CD4-positive, alpha-beta T cell treated with Interleukin-15 for 4 hours (primary cell): Measurements from ENCODE around the gene DSCAML1.

Experiments used
- DNase-seq: peaks from one replicate; pipeline ENCODE4 v3.0.0-alpha.2; 2020; ENCODE audit warnings: low spot score

DSCAML1 gene

DNA sequence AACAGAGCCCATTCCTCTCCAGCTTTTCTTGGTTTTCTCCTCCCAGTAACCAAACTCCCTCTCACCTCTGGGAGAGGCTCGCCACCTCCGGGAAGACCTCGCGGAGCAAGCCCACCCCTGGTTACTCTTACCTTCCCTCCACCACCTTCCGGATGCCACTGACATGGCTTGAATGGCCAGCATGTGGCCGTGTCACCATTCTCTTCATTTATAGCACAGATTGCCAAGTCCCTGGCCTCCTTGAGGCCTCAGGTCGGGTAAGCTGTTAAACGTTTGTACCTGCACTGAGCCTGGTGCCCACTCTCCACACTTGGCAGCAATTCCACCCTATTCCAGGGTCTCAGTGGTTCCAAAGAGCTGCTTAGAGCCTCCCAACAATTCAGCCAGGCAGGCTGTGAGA lies 35.5 kb upstream of the DSCAML1 start:
- DNase-seq, result no peak

DNA sequence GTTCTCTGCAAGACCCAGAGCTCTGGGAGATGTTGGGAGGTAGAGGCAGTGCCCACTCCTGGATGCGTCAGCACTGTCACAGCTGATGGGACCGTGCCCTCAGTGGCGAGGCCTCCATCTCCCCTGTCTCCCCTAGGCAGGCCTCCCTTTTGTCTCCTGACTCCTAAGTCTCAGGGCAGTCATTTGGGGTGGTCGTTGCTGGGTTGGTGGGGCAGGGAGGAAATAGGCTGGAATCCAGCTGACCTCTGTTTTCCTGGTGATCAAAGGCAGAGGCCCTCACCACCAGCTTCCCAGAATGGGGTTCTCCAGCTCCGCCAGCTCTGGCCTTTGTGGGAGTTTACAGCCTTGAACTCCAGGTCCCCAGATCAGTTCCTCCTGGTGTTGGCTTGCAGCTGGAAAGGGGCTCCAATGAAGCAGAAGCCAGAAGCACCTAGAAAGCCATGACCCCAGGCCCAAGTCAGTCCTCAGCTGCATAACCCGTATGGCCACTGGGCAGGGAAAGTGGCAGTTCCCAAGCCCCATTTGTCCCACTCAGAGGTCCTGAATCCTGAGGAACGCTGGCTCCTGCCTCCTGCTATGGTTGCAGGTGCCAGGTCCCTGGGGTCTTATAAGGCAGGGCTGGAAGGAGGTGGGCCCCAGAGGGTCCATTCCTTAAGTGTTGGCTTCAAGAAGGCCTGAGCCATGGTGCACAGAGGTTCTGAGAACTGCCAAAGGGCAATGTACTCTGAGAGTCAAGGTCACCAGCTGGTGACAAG lies 34.8 kb upstream of the DSCAML1 start:
- no peak for DNase-seq

DNA sequence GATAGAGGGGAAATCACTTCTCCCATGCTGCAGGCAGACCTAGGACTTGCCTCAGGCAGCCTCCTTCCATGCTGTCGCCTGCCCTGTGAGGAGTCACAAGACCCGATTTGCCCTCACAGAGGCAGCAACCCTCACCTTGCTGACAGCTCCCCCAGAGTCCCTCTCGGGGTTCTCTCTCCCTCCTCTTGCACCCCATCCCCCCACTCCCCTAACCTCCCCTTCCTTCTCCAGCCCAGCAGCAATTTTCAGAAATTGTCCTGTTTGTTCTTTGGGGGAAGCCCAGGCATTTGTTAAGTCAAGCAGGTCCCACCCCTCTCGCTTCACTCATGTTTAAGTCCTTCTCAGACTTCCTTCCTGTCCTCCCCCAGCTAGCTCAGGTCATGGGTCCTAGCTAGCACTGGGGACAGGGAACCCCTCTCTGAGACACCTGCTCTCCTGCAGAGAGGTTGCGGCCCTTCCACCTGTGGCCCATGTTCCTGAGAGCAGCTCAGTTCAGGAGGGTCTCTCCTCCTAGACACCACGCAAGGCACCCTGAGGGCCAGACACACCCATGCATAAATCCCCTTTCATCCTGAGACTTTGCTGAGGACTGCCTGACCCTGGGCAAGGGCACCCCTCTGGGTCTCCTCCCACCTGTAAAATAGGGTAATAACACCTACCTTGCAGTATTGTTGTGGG lies 33.8 kb upstream of the DSCAML1 start:
- no peak for DNase-seq

DNA sequence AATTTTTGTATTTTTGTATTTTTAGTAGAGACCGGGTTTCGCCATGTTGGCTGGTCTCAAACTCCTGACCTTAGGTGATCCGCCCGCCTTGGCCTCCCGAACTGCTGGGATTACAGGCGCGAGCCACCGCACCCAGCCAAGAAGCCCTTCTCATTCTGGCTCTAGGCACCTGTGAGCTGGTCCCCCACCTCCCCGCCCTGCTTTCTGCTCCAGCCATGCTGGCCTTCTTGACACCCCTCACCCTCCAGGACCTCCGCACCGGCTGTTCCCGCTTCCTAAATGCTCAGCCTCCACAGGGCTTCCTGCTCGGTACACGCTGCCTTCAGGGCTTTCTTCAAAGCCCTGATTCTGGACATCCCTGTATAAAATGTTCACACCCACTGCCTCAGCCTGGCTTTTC lies 33.1 kb upstream of the DSCAML1 start:
- no peak for DNase-seq

DNA sequence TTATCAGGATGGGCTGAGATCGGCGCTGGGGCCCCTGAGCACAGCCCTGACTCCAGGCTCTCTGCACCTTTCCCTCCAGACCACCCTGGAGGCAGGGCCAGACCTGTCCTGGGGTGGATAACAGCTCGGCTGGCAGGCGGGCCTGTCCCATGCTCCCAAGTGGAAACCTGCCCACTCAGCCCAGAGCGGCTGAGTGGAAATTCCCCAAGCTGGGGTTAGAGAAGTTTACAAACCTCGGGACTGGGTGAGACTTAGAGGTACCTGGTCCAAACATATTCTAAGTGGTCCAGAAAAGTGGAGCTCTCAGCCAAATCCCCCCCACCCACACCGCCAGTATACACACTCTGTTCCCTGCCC lies 32.3 kb upstream of the DSCAML1 start:
- no peak for DNase-seq

DNA sequence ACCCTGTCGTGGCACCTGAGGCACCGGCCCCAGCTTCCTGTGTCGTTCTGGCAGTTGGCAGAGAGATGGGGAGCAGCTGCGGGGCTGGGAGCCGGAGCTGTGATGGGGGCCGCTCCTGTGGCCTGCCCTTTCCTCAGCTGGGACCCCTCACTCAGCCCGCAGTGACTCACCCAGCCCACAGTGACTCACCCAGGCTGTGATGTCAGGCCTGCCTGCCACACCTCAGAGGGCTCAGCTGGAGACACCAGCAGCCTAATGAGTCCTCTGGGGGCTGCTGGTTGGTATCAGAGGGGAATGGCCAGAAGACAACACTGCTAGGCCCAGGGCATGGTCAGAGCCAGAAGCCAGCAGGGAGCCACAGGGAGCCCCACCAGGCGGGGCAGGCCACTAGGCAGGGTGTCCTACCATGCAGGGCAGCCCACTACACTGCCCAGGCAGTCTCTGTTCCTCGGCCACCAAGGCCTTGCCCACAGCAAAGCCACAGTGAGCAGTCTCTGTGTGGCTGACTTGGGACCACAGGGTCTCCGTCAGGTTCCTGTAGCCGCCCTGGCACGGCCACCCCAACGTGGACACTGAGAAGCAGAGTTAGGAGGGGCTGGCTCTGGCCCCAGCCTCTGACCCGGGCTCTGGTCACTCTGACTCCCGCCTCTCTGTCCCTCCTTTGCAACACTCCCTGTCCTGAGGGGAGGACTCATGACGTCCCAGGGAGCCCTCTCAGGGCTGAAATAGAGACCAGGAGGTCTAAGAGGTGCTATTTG lies 31.8 kb upstream of the DSCAML1 start:
- DNase-seq, result peak; percentile 91

DNA sequence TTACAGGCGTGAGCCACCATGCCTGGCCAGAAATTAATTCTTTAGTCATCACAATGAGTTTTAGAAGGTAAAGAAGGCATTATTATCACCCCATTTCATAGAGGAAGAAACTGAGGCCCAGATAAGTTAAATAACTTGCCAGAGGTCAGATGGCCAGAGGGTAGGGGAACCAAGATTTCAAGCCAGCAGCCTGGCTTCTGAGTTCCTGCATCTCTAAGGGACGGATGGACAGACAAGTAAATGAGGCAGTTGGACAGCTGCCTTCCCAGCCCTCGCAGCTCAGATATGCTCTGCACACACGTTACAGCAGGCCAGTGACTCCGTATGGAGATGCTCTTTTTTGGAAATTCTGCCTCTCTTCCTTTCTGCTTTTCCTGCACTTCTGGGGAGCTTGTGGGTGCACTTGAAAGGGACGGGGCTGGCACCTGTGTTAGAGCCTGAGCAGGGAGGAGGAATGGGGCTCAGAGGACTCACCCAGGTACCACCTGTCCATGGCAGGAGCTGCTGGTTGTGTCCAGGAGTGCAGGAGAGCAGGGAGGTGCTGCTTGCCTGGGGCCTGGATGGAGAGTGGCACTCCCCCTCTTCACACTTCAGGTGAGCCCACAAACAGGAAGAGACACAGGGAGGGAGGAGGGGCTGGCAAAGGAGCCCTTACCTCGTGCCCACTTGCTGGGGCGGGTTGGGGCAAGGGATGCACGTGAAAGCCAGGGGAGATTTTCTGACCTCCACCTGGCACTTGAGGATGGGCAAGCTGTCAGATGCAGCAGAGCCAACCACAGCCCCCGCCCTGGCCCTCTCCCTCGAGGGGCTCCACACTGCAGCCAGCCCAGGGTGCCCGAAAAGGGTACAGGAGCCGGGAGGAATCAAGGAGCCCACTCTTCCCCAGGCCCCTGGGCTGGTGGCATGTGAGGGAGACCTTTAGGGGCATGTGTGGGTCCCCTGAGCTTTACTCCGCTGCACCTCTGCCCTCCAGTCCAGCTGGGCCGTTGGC lies 30.8 kb upstream of the DSCAML1 start:
- peak; percentile 35 for DNase-seq

DNA sequence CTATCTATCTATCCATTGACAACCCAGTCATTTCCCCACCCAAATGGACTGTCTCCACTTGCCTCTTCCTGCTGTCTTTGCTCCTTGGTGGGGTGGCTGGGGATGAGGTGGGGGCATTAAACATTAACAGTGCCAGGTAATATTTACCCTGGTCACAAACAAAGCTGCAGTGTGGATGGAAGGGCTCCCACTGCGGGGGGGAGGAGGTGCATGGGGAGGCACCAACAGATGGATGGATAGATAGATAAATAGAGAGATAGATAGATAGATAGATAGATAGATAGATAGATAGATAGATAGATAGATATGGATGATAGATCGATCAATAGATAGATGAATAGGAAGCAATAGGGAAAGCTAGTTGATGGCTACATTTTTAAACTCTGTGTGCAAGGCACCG lies 29.8 kb upstream of the DSCAML1 start:
- no peak for DNase-seq

DNA sequence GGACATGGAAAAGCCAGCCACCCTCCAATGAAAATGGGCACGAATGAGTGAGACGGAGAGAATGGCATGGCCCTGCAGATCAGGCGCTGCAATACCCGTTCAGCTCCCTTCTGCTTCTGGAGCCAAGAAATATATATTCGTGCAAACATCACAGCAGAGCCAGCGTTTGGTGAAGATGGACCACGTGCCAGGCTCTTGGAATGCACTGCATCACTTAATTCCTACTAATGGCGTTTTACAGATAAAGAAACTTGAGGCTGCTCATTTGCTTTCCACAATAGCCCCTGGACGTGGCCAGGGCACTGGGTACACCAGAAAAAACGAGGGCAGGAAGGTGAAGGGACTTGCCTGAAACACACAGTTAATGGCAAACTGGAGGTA lies 29.2 kb upstream of the DSCAML1 start:
- no peak for DNase-seq

DNA sequence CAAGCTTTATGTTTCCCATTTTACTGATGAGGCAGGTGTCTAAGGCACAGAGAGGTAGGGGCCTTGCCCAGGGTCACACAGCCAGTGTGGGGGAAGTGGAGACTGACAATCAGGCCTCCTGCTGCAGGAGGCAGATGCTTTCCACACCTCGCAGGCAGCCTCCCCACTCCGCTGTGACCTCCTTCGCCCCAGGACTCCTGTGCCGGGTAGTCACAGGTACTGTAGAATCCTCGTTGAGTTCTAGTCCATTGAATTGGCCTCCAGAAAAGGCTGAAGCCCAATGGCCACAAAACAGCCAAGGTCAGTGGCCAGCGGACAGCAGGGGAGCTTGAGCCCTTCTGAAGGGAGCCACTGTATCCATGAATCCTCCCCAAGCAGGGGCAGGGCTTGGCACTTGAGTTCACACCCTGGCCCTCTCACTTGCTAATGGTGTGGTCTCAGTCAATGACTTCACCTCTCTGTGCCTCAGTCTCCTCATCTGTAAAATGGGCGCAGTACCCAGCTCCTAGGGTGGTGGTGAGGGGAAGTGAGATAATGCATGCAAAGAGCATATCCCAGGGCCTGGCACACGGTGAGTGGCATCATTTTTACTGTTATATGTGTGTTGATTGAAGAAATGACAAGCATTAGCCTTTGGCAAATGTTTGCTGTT lies 28.6 kb upstream of the DSCAML1 start:
- DNase-seq, result no peak

DNA sequence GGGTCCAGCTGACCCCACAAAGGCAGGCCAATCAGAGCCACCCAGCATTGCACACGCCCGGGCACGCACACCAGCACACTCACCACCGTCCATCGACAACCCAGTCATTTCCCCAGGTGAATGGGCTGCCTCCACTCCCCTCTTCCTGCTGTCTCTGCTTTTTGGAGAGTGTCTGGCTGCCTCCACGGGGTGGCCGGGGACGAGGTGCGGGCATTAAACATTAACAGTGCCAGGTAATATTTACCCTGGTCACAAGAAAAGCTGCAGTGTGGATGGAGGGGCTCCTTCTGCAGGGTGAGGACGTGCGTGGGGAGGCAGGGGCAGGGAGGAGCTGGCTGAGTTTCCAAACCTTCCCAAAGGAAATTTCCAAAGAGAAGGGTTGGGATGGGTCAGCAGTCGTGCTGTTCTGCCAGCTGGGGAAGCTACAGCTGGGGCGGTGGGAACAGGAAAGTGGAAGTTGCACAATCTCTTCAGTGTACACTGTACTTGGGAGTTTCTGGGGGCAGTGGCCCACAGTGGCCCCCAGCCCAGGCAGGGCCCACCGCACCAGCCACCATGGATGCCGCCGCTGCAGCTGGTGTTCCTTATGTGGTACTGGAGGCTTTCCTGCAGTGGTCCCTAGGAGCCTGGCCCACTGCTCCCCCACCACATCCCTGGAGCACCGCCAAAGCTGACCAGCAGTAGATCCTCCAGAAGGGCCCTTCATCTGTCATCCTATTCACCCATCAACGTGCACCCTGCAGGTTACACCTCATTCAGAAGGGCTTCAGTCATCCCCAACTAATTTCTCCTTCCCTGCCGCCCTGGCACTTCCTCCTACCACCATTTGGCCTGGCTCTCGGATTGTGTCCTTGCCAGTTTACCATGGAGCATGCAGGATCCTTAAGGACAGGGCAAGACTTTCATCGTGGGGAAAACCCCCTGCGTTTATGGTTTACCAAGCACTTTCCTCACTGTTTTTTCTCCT lies 27.8 kb upstream of the DSCAML1 start, which contains the start of gene FXYD2:
FXYD2 (minus strand) TSS at position 174 of the 967 bp plus-strand sequence; CDS start at position 108, 66 bp downstream.
- no peak for DNase-seq

DNA sequence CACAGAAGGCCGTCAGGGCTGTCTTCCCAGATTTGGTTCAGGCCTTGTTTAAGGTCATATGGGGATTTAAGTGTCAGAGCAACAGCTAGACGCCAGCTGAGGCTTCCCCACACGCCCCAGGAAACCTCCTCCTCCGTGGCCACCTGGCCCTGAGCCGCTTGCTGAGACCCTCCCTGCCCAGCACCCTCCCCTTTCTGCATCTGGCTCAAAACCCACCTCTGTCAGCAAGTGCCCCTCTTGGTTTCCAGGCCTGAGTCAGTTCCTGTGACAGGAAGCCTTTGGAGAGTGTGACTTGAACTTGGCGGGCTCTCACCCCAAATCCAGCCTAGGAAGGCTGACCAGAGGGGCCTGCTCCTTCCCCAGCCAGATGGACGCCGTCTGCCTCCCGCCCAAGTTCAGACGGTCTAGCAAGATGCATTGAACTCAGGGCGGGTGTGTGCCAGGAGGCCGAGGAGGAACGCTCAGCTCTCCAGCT lies 27.0 kb upstream of the DSCAML1 start:
- DNase-seq, result no peak

DNA sequence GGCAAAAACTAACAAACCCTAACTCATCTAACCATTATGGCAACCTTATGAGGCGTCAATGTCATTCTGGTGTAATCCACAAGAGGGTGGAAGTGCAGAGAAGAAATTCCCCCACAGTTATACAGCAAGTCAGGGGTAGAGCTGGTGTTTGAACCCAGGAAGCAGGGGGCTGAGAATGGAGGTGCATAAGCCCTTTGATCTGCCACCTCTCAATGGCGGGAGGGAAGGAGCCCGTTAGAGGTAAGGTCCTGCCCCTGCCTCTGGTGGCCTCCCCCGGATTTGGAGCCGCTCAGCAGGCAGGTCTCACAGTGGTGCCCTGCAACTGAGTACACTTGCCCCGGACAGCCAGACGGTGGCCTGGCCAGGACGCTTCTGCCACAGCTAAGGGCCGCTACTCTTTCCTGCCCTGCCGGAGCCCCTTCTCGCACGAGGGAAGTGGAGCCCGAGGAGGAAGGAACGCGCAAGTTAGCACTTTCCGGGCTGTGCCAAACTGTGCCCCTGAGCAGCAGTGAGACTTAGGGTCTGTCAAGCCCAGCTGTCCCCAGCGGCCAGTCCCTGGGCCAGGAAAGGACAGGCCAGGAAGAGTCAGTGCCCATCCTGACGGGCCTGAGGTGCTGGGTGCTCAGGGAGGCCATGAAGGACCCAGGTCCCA lies 26.4 kb upstream of the DSCAML1 start:
- peak; percentile 48 for DNase-seq

DNA sequence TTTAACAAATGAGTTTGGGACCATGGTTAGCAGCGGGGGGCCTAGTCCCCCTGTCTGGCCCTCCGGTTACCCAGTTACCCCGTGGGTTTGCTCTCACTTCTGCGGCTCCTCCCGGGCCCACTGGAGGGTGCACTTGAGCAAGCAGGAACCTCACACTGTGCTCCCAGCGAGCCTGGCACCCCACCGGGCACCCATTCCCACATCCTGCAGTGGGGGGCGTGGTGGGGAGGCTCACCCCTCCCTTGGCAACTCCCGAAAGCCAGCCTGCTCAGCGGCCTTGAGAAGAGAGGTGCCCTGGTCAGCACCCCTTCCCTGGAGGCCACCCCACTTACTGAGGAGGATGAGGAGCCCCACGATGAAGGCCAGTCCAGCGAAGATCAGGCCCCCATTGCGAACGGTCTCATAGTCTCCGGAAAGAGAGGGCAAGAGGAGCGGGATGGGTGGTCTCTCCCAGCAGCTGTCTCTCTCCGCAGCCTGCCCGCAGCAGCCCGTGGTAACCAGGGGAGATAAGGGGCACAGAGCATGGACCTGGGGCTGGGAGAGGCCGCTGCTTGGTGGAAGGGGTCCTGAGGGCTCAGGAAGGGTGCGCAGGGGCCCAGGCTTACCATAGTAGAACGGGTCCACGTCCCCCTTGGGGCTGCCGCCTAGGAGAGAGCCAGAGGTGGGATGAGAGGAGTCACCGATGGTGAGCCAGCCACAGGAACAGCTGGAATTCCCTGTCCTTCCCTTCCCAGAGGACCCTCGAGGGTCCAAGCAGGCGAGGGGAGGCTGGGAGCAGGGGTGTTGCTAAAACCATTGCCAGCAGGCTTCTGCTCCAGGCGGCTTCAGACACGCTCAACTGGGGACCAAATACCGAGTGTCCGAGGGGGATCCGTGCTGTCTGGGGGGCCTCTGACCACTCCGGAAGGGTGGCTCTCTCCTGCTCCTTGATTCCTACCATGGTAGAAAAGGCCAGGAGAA lies 25.3 kb upstream of the DSCAML1 start:
- DNase-seq, result peak; percentile 47

DNA sequence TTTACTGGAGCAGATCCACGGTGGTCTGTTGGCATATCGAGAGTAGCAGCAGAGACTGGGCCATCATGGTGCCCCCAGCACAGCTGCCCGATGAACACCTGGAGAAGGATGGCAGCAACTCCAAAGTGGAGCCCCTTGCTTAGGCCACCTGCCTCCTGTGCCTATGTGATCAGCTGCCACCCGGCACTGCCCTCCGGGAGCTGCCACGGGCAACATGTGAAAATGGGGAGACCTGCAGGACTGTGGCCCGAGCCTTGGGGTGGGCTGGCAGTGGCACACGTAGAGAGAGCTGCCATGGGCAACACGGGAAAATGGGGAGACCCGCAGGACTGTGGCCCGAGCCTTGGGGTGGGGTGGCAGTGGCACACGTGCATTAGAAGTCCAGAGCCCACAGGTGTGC lies 24.4 kb upstream of the DSCAML1 start:
- no peak for DNase-seq

DNA sequence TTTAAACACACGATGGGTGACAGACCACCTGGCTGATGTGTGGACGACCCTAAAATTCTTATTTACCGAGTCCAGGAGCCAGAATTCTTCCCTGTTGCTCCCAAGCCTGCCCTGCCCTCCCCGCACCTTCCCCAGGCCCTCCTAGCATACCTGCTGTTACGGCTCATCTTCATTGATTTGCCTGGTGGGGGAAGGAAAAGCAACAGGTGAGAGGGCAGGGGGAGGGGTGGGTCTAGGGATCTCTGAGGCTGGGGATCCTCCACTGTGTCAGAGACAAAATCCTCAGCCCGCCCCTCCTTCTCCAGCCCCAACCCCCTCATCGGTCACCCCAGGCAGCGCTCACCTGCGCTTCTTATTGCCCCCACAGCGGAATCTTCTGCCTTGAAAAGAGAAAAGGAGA lies 23.5 kb upstream of the DSCAML1 start:
- DNase-seq, result no peak

DNA sequence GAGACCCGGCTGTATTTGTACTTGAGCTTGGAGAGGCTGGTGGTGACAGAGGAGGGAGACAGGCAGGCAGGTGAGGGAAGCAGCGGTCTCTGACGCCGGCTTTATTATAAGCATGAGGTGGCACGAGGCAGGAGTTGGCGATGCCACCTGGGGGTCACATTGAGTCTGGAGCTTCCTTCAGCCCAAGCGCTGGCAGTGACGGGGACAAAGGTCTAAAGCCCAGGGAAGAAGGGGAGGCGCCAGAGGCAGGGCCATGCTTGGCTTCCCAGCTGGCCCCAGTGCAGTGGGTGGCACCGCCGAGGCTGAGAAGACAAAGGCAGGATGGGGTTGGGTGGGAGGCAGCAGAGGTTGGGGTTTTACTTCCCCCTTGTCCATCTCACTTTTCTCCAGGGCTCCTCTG lies 23.1 kb upstream of the DSCAML1 start:
- no peak for DNase-seq
